GM19463 (cell line): ENCODE measurements around the gene PLEKHN1.

Experiments
- ATAC-seq: cut with Tn5 transposase; IDR thresholded peaks from one replicate; pipeline ENCODE4 v1.9.1; 2021; ENCODE audit warnings: mild to moderate bottlenecking, moderate library complexity; ENCODE audit not compliant: unreplicated experiment

Gene PLEKHN1

DNA sequence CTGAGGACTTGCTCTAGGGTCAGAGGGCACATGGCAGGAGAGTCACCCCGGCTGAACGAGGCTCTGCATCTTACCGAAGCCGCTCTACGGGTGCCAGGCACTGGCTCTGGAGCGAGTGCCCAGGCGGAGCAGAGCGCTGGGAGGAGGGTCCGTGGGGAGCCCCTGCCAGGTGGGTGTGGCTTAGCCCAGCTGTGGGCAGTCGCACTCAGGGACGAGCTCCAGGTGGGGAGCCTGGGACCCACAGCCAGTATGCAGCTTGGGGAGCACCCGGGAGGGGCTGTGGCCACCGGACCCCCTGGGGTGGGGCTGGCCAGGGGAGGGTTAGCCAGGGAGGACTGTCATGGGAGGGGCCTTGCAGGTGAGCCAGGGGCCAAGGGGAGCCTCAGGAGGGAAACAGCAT lies 57.4 kb downstream of the PLEKHN1 start:
- ATAC-seq = no peak

DNA sequence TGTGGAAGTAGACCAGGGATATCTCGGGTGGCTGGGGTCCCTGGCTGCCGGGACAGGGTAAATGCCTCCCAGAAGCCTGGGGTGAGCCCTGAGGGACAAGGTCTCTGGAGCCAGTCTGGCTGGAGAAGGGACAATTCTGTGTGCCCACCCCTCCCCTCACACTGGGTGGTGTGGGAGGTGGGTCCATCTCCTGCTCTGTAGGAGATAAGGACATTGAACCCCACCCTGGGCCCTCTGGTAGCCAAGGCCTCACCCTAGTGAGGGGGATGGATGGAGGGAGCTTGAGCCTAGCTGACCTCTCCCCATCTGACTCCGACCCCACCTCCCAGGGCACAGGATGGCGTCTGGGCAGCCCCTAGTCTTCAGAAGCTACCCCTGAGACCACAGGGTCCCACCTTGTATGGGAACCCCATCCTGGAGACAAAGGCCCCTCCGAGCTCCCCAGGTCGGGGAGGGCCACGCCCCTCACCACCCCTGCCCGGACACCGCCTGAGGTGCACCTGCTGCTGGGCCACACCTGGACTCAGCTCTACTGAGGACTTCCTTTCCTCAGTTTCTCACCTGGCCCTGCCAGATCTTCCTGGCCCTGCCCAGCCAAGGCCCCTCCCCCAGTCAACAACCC lies 58.0 kb downstream of the PLEKHN1 start:
- no peak for ATAC-seq

DNA sequence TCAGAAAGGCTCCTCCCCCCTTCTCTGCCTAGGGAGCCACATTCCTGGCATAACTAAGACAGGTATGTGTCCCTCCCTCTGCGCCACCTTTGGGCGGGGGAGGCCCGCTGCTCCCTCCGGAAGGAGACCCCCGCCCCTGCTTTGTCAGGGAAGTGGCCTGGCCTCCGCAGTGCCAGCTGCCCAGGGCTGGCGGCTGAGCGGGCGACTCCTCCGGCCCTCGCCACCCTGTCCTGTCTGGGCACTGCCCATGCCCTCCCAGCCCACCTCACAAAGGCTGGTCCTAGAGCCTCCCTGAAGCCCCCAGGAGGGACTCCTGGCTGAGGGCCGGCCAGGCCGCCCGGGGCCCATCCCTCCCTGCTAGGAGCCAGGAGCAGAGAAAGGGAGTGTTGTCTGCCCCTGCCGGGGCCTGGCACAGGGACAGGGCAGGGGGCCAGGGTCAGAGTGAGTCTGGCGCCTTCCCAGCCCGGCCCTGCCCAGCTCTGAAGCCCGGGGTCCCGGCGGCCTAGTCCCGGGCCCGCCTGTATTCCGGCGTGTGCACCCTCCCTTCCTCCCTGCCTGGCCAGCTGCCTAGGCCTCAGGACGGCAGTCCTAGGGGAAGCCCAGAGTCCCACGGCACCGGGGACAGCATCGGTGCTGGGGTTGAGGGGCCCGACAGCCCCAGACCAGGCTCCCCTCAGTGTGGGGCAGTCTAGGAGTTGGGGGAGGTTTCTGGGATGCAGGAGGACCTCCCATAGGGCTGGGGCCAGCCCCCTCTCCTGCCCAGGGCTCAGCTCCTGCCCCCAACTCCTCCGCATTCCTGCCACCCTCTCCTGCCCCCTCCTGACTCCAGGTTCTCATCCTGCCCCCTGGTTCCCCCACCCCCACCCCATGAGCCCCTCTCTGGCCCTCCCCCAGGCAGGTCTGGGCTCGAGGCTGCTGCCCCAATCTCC lies 58.8 kb downstream of the PLEKHN1 start:
- no peak for ATAC-seq
